Lower leg skin (tissue), 4 donors: ENCODE results near the gene IL3. TPM values are rescaled to one million over a fixed set of nuclear protein-coding genes. Genes with fewer than 3 reads are reported as not detected.

Experiments used
- DNase-seq, 2 donors: peaks; one replicate each; pipeline ENCODE4 v3.0.0-alpha.2; 2019; ENCODE audit warnings: low spot score in 2 of 2
- H3K4me3 ChIP-seq: fragments of 200-600 bp; sonication (generic); 2 replicates; pipeline ENCODE4 v1.5.1; 2017; ENCODE audit warnings: mild to moderate bottlenecking, low read depth; ENCODE audit not compliant: poor library complexity, severe bottlenecking
- POLR2A ChIP-seq, 2 donors: fragments of 450-650 bp; IDR thresholded peaks; one replicate each; pipeline ENCODE4 v1.6.1; 2016 to 2017; ENCODE audit warnings: antibody characterized with exemption in 2 of 2, mild to moderate bottlenecking in 1 of 2, moderate library complexity in 1 of 2
- WGBS, 2 donors: methylation state at CpG; one replicate each; pipeline ENCODE4 v1.1.5; 2018; 5-methylcytosine and 5-hydroxymethylcytosine counted together
- intact Hi-C: fragments of 100-400 bp; cut with DNase I; formaldehyde crosslinking; loops from one replicate; pipeline ENCODE4 v1.15.0; 2023; ENCODE audit warnings: low total_unique reads
- total RNA-seq, 4 donors: library from RNA; depleted of rRNA; stranded (reverse); fragments of >200 nt; gene quantifications; one replicate each; pipeline ENCODE4 v1.1.0, GENCODE V29; 2016
- TF ChIP-seq, protein P1 (sequence below), 3 donors: fragments of 450-650 bp; IDR thresholded peaks; one replicate each; pipeline ENCODE4 v1.5.1; 2016; ENCODE audit warnings: antibody characterized with exemption in 3 of 3, mild to moderate bottlenecking in 3 of 3, moderate library complexity in 2 of 3

Gene IL3, protein sequence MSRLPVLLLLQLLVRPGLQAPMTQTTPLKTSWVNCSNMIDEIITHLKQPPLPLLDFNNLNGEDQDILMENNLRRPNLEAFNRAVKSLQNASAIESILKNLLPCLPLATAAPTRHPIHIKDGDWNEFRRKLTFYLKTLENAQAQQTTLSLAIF
- total RNA-seq, result not detected

DNA sequence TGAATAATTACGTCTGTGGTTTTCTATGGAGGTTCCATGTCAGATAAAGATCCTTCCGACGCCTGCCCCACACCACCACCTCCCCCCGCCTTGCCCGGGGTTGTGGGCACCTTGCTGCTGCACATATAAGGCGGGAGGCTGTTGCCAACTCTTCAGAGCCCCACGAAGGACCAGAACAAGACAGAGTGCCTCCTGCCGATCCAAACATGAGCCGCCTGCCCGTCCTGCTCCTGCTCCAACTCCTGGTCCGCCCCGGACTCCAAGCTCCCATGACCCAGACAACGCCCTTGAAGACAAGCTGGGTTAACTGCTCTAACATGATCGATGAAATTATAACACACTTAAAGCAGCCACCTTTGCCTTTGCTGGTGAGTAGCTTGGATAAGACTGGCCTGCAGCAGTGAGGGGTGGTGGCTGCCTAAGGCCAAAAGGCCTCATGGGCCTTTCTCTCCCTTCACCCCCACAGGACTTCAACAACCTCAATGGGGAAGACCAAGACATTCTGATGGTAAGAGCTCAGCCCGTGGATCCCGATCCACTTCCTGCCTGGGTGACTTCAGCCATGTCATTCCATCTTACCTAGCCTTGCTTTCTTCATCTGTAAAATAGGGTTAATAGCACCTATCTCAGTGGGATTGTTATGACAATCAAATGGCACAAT, at the start of gene IL3:
Gene IL3, plus strand, starts transcription at position 155 of the 661 bp plus-strand sequence. Its CDS starts 52 bp downstream, at position 207.
- DNase-seq, result peak in 1 of 2 donors; percentile 75
- no peak within 1 kb of the TSS for H3K4me3 ChIP-seq
- 90 to 91% methylated on average over 16 of the region's 16 CpGs for WGBS, 2 donors
- TF ChIP-seq, protein P1, sequence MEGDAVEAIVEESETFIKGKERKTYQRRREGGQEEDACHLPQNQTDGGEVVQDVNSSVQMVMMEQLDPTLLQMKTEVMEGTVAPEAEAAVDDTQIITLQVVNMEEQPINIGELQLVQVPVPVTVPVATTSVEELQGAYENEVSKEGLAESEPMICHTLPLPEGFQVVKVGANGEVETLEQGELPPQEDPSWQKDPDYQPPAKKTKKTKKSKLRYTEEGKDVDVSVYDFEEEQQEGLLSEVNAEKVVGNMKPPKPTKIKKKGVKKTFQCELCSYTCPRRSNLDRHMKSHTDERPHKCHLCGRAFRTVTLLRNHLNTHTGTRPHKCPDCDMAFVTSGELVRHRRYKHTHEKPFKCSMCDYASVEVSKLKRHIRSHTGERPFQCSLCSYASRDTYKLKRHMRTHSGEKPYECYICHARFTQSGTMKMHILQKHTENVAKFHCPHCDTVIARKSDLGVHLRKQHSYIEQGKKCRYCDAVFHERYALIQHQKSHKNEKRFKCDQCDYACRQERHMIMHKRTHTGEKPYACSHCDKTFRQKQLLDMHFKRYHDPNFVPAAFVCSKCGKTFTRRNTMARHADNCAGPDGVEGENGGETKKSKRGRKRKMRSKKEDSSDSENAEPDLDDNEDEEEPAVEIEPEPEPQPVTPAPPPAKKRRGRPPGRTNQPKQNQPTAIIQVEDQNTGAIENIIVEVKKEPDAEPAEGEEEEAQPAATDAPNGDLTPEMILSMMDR (IDR thresholded peaks at IDR 0.05), result no peak
- TF ChIP-seq POLR2A (IDR thresholded peaks at IDR 0.05), result no peak
- intact Hi-C loops, result loop anchor here (10.0 kb wide), 1 partner anchor 304 kb away; the partner anchor contains the start of gene SLC22A5

DNA sequence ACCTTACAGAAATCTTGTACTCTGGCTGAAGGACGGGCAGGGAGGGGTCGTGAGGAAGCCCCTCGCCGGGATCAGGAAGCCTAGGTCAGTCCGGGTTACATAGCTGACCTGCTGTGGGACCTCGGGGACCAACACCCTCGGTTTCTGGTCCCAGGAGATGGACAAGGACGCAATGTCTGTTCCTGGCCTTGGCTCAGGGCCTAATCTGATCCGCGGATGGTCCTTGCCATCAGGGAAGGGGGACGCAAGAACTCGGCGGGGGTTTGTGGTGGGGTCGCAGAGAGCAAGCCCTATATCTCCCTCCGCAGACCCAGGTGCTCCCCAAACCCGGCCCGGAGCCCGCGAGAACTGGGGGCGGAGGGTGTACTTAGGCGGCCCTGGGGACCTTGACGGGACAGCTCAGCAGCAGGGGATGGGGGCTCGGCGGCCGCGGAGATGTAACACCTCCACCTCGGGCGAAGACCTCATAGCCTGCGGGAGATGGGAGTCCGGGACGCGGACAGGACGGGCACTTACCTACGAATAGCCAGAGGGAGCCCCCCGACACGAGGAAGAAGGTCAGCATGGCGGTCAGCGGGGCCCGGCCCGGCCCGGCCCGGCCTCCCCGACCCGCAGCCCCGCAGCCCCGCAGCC, 49.4 kb upstream of the IL3 start:
- H3K4me3 ChIP-seq, result peak overlapping the region; percentile 23
- TF ChIP-seq, protein P1 (IDR thresholded peaks at IDR 0.05), result no peak
- no peak for TF ChIP-seq POLR2A (IDR thresholded peaks at IDR 0.05)
- WGBS, 2 donors, result 12 to 18% methylated on average over 20 to 25 of the region's 46 CpGs
- intact Hi-C loops, result no loop called here
- DNase-seq, result peak in 1 of 2 donors; percentile 82

GRCh38 chr5:132011622-132012343, 48.7 kb upstream of the IL3 start, which contains the start of gene ACSL6:
TSS of gene ACSL6 (minus strand) at chr5:132011658. CDS start at chr5:132011553, 105 bp downstream.
- WGBS, 2 donors, result 0 to 21% methylated on average over 3 to 16 of the region's 63 CpGs
- H3K4me3 ChIP-seq, result peak within 1 kb of the TSS; percentile 23
- intact Hi-C loops, result no loop called here
- TF ChIP-seq POLR2A (IDR thresholded peaks at IDR 0.05), result no peak
- TF ChIP-seq, protein P1 (IDR thresholded peaks at IDR 0.05), result no peak
- DNase-seq, result peak in 1 of 2 donors; percentile 83

DNA sequence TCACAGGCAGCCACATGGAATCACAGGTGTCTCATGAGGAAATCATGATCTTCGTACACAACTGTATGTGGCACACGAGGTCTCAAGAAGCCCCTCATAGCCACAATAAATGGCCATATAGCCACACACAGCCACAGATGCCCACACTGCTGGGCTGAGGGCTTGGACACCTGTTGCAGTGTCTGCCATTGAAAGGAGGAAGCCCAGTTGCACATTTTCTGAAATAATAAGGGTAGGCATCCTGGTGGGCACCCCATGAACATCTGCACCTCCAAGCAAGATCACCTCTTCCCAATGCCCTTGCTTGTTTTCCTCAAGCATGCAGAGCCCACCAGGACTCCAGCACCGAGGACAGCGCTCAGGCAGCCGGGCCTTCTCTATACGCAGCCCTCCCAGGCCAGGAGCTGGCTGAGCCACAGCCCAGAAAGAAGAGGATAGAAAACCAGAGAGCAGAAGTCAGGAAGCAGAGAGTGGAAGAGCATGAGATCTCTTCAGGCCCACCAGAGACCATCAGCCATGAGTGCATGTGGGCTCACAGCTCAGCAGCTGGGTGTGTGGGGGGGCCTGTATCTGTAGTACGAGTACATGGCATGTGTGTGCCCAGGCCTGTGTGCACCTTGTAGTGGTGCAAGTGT, 48.0 kb upstream of the IL3 start:
- WGBS, 2 donors, result 36 to 46% methylated on average over 5 to 7 of the region's 7 CpGs

More for the DNA sequence above, 48.0 kb upstream of the IL3 start:
- H3K4me3 ChIP-seq, result no peak overlapping the region
- intact Hi-C loops, result no loop called here
- DNase-seq, result peak in 1 of 2 donors; percentile 84
- TF ChIP-seq, protein P1 (IDR thresholded peaks at IDR 0.05), result no peak
- TF ChIP-seq POLR2A (IDR thresholded peaks at IDR 0.05), result no peak
